WTC11 (cell line): ENCODE measurements around the gene LGALS9. TPM values are rescaled to one million over a fixed set of nuclear protein-coding genes. Genes with fewer than 3 reads are reported as not detected.

Source experiments
- ATAC-seq: fragments of 200-7000 bp; cut with Tn5 transposase; 2 replicates; pipeline ENCODE4 v1.10.0; 2021; ENCODE audit warnings: mild to moderate bottlenecking, moderate library complexity
- CTCF ChIA-PET: fragments of 300-600 bp; sonication (Branson Sonifier 250); formaldehyde crosslinking; loops from one replicate; lab custom pipeline; 2021; ENCODE audit warnings: antibody characterized with exemption; lab: Charles Lee
- POLR2A ChIA-PET: fragments of 350-600 bp; sonication (Branson Sonifier 250); formaldehyde crosslinking; loops from one replicate; lab custom pipeline; 2021; ENCODE audit warnings: antibody characterized with exemption; lab: Charles Lee
- DNase-seq: peaks from one replicate; pipeline ENCODE4 v3.0.0; 2021; ENCODE audit warnings: low spot score
- H3K27ac Mint-ChIP-seq: 2 replicates; pipeline ENCODE4 v1.8.0; 2021; ENCODE audit warnings: mixed read lengths
- H3K27me3 Mint-ChIP-seq: 2 replicates; pipeline ENCODE4 v1.8.0; 2021; ENCODE audit warnings: low read depth, mild to moderate bottlenecking, moderate library complexity, mixed read lengths
- H3K36me3 Mint-ChIP-seq: 2 replicates; pipeline ENCODE4 v1.8.0; 2021; ENCODE audit warnings: mixed read lengths
- H3K4me1 Mint-ChIP-seq: 2 replicates; pipeline ENCODE4 v1.8.0; 2022; ENCODE audit warnings: mixed read lengths
- H3K4me3 Mint-ChIP-seq: 2 replicates; pipeline ENCODE4 v1.8.0; 2021; ENCODE audit warnings: mild to moderate bottlenecking, moderate library complexity, mixed read lengths
- H3K9me3 Mint-ChIP-seq: 2 replicates; pipeline ENCODE4 v1.8.0; 2021; ENCODE audit warnings: mixed read lengths
- ARID4B ChIP-seq: sonication (generic); formaldehyde crosslinking; IDR thresholded peaks from 2 replicates; pipeline ENCODE4 v1.8.0; 2023; ENCODE audit warnings: missing genetic modification reagents, mild to moderate bottlenecking, borderline replicate concordance
- ATF3 ChIP-seq: sonication (generic); formaldehyde crosslinking; conservative IDR thresholded peaks from 2 replicates; pipeline ENCODE4 v1.8.1; 2022; ENCODE audit warnings: mild to moderate bottlenecking, missing genetic modification reagents
- CREB1 ChIP-seq: sonication (generic); formaldehyde crosslinking; IDR thresholded peaks from 2 replicates; pipeline ENCODE4 v1.8.0; 2023; ENCODE audit warnings: mild to moderate bottlenecking, missing genetic modification reagents
- CREM ChIP-seq: sonication (generic); formaldehyde crosslinking; IDR thresholded peaks from 2 replicates; pipeline ENCODE4 v1.8.1; 2022; ENCODE audit warnings: mild to moderate bottlenecking, missing genetic modification reagents, moderate library complexity
- FOXP1 ChIP-seq: sonication (generic); formaldehyde crosslinking; IDR thresholded peaks from 2 replicates; pipeline ENCODE4 v1.8.0; 2022; ENCODE audit warnings: missing genetic modification reagents, mild to moderate bottlenecking, moderate library complexity, borderline replicate concordance
- JUN ChIP-seq: sonication (generic); formaldehyde crosslinking; IDR thresholded peaks from 2 replicates; pipeline ENCODE4 v1.8.0; 2023; ENCODE audit warnings: mild to moderate bottlenecking, missing genetic modification reagents
- MAX ChIP-seq: sonication (generic); formaldehyde crosslinking; IDR thresholded peaks from 2 replicates; pipeline ENCODE4 v1.8.0; 2022; ENCODE audit warnings: mild to moderate bottlenecking, missing genetic modification reagents
- NFATC4 ChIP-seq: fragments of 250-450 bp; sonication (Bioruptor Pico); IDR thresholded peaks from 2 replicates; pipeline ENCODE4 v1.9.0; 2021; ENCODE audit warnings: mild to moderate bottlenecking
- NR1H2 ChIP-seq: sonication (generic); formaldehyde crosslinking; IDR thresholded peaks from 2 replicates; pipeline ENCODE4 v1.9.0; 2021; ENCODE audit warnings: mild to moderate bottlenecking, moderate library complexity, missing genetic modification reagents
- PRDM15 ChIP-seq: sonication (generic); formaldehyde crosslinking; IDR thresholded peaks from 2 replicates; pipeline ENCODE4 v1.8.0; 2022; ENCODE audit warnings: missing genetic modification reagents
- SMAD4 ChIP-seq: sonication (generic); formaldehyde crosslinking; IDR thresholded peaks from 2 replicates; pipeline ENCODE4 v1.8.0; 2022; ENCODE audit warnings: mild to moderate bottlenecking, missing genetic modification reagents
- ZNF281 ChIP-seq: sonication (generic); formaldehyde crosslinking; IDR thresholded peaks from 2 replicates; pipeline ENCODE4 v1.8.0; 2023; ENCODE audit warnings: mild to moderate bottlenecking, missing genetic modification reagents
- ZNF396 ChIP-seq: fragments of 250-450 bp; sonication (Bioruptor Pico); IDR thresholded peaks from 2 replicates; pipeline ENCODE4 v1.8.0; 2021; ENCODE audit warnings: mild to moderate bottlenecking, moderate library complexity, borderline replicate concordance
- ZNF512 ChIP-seq: sonication (generic); formaldehyde crosslinking; IDR thresholded peaks from 2 replicates; pipeline ENCODE4 v1.8.1; 2022; ENCODE audit warnings: missing genetic modification reagents, borderline replicate concordance
- ZNF671 ChIP-seq: fragments of 250-450 bp; sonication (Bioruptor Pico); IDR thresholded peaks from 2 replicates; pipeline ENCODE4 v1.8.0; 2021; ENCODE audit warnings: mild to moderate bottlenecking
- ZSCAN18 ChIP-seq: fragments of 250-450 bp; sonication (Bioruptor Pico); IDR thresholded peaks from 2 replicates; pipeline ENCODE4 v2.1.2; 2022; ENCODE audit warnings: mild to moderate bottlenecking, moderate library complexity
- total RNA-seq: library from RNA; stranded (reverse); gene quantifications from 3 replicates; pipeline ENCODE4 v1.2.3, GENCODE V29; 2021

Gene LGALS9
- total RNA-seq, 1 experiment from 2014 or later: 5.7 TPM

GRCh38 chr17:27669136-27669535 is 38.1 kb downstream of the LGALS9 start:
- DNase-seq (no peak), ATAC-seq (no peak)
- Mint-ChIP-seq H3K27ac (no peak overlapping the region), H3K27me3 (no peaks in the 10 kb centered on the region), H3K4me3 (no peak overlapping the region), H3K36me3 (no peaks in the 10 kb centered on the region), H3K9me3 (no peaks in the 10 kb centered on the region), H3K4me1 (no peaks in the 10 kb centered on the region)
- CTCF ChIA-PET: interaction anchor here (1.4 kb wide), 1 partner anchor 18 kb away, joined by 4 read pairs; no protein-coding TSS in a partner anchor
- POLR2A ChIA-PET: no interaction called here
- TF ChIP-seq PRDM15 (CRISPR knock-in tag) (no peak), ZSCAN18 (CRISPR knock-in tag) (no peak), ARID4B (no peak)

- POLR2A ChIA-PET: no interaction called here
- Mint-ChIP-seq H3K4me3 (no peak overlapping the region), H3K4me1 (no peaks in the 10 kb centered on the region), H3K27ac (no peak overlapping the region), H3K27me3 (no peaks in the 10 kb centered on the region), H3K9me3 (no peaks in the 10 kb centered on the region), H3K36me3 (no peaks in the 10 kb centered on the region)
- CTCF ChIA-PET: interaction anchor here (0.8 to 1.4 kb wide), 3 partner anchors 15 to 224 kb away, joined by 3 to 4 read pairs (median 3); no protein-coding TSS in a partner anchor
- ATAC-seq (no peak), DNase-seq (no peak)
- TF ChIP-seq NFATC4 (CRISPR knock-in tag) (no peak), ZNF512 (CRISPR knock-in tag) (no peak), CREB1 (no peak), PRDM15 (CRISPR knock-in tag) (no peak), ZNF281 (CRISPR knock-in tag) (no peak), SMAD4 (CRISPR knock-in tag) (no peak), JUN (CRISPR knock-in tag) (no peak), ATF3 (no peak), MAX (no peak), ZNF396 (CRISPR knock-in tag) (no peak), ZNF671 (CRISPR knock-in tag) (no peak), NR1H2 (CRISPR knock-in tag) (no peak), FOXP1 (CRISPR knock-in tag) (no peak), CREM (no peak)
These were observed 38.9 kb downstream of the LGALS9 start for GRCh38 chr17:27669850-27670249.
